ENCODE results near the gene RIPPLY3.
A peak's percentile ranks its signal among the peaks of the same experiment; 100 is the strongest.
"Not testable (repeated sequence)": the region's sequence is repeated elsewhere in the genome, so short reads cannot be mapped to it uniquely, and the experiment has no call there.

RIPPLY3 gene

DNA sequence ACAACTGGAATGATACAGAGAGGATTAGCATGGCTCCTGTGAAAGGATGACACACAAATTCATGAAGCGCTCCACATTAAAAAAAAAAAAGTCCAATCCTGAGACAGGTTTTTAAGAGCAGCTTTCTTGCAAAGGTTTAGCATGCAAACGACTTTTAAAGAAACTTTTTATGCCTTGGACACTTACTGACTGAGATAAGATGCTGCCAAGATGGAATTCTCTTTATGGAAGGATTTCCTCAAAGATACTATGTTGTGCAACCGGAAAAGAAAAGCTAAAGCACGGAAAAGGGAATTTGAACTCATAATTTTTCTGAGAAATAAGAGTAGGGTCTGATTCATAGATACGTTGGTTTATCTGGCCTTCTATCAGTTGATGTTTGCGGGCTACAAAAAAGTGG lies 39.1 kb downstream of the RIPPLY3 start:
- Histone ChIP-seq H3K27ac (replicated peaks; ENCODE audit: low read length) (no peak overlapping the region), H3K9me3 (replicated peaks in 1 of 2; ENCODE audit: control insufficient read depth in 2 of 2, insufficient read depth in 1 of 2, low read depth in 1 of 2, low read length in 2 of 2) (no peaks in the 10 kb centered on the region), H2AK5ac (ENCODE audit: low read depth, low read length) (no peak overlapping the region), H3K4me1 (ENCODE audit: control insufficient read depth in 2 of 2, insufficient read depth in 1 of 2, low read depth in 1 of 2, low read length in 2 of 2) (peaks cover 0 to 8% of the 10 kb centered on the region in 2 donors), H3K18ac (ENCODE audit: low read length) (no peak overlapping the region), H3K79me1 (ENCODE audit: low read depth, low read length) (peaks cover 2% of the 10 kb centered on the region), H3K9ac (ENCODE audit: low read depth, low read length, poor library complexity) (no peak overlapping the region), H3K27me3 (ENCODE audit: control insufficient read depth in 3 of 3, insufficient read depth in 3 of 3, low read depth in 1 of 3, low read length in 3 of 3) (no peaks in the 10 kb centered on the region), H4K8ac (ENCODE audit: low read depth, low read length) (no peak overlapping the region), H3K36me3 (replicated peaks in 1 of 2; ENCODE audit: control insufficient read depth in 2 of 2, insufficient read depth in 2 of 2, low read length in 2 of 2) (no peaks in the 10 kb centered on the region), H2AFZ (ENCODE audit: low read length) (peak overlapping the region; percentile 21), H3K4ac (ENCODE audit: low read length) (no peak overlapping the region), H2BK12ac (ENCODE audit: low read length) (no peak overlapping the region), H3K23ac (ENCODE audit: low read depth, low read length, poor library complexity) (no peak overlapping the region), H4K91ac (ENCODE audit: low read depth, low read length, poor library complexity) (no peak overlapping the region), H2BK15ac (ENCODE audit: low read length) (no peak overlapping the region), H3K14ac (ENCODE audit: low read length) (no peak overlapping the region), H3K4me3 (ENCODE audit: low read length in 2 of 2) (no peak overlapping the region), H2BK5ac (ENCODE audit: low read length) (no peak overlapping the region), H3K4me2 (ENCODE audit: insufficient read depth, low read length, poor library complexity, severe bottlenecking) (no peak overlapping the region), H2BK120ac (ENCODE audit: low read depth, low read length) (no peak overlapping the region)
- WGBS, 2 donors (ENCODE audit: extremely low coverage in 2 of 2, insufficient read length in 2 of 2, insufficient replicate concordance in 1 of 2) = no CpG with 5 or more reads among the region's 6 CpGs
- no peak for DNase-seq (ENCODE audit: low spot score)

DNA sequence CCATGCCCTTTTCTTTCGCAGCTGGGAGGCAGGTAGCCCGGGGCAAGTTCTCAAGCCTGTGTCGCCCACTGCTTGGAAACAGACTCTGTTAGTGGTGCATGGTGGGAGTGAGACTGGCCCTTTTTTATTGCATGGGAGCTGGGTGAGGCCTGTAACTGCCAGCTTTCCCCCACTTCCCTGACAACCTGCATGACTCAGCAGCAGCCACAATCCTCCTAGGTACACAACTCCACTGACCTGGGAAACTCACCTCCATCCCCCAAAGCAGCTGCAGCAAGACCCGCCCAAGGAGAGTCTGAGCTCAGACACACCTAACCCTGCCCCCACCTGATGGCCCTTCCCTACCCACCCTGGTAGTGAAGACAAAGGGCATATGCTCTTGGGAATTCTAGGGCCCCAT lies 40.6 kb downstream of the RIPPLY3 start:
- H2BK5ac ChIP-seq (ENCODE audit: low read length) = no peak overlapping the region
- peaks cover 0 to 8% of the 10 kb centered on the region in 2 donors for H3K4me1 ChIP-seq (ENCODE audit: control insufficient read depth in 2 of 2, insufficient read depth in 1 of 2, low read depth in 1 of 2, low read length in 2 of 2)
- H2AK5ac ChIP-seq (ENCODE audit: low read depth, low read length) = no peak overlapping the region
- no peak overlapping the region for H3K27ac ChIP-seq (replicated peaks; ENCODE audit: low read length)
- H3K9ac ChIP-seq (ENCODE audit: low read depth, low read length, poor library complexity) = no peak overlapping the region
- no peak overlapping the region for H3K4me3 ChIP-seq (ENCODE audit: low read length in 2 of 2)
- H3K23ac ChIP-seq (ENCODE audit: low read depth, low read length, poor library complexity) = no peak overlapping the region
- H3K79me1 ChIP-seq (ENCODE audit: low read depth, low read length) = peaks cover 2% of the 10 kb centered on the region
- H3K4me2 ChIP-seq (ENCODE audit: insufficient read depth, low read length, poor library complexity, severe bottlenecking) = no peak overlapping the region
- no peaks in the 10 kb centered on the region for H3K36me3 ChIP-seq (replicated peaks in 1 of 2; ENCODE audit: control insufficient read depth in 2 of 2, insufficient read depth in 2 of 2, low read length in 2 of 2)
- DNase-seq (ENCODE audit: low spot score) = no peak
- H2BK15ac ChIP-seq (ENCODE audit: low read length) = peak overlapping the region; percentile 58
- H2AFZ ChIP-seq (ENCODE audit: low read length) = peak overlapping the region; percentile 19
- no peak overlapping the region for H4K91ac ChIP-seq (ENCODE audit: low read depth, low read length, poor library complexity)
- no peak overlapping the region for H4K8ac ChIP-seq (ENCODE audit: low read depth, low read length)
- H2BK12ac ChIP-seq (ENCODE audit: low read length) = no peak overlapping the region
- peak overlapping the region; percentile 59 for H3K18ac ChIP-seq (ENCODE audit: low read length)
- no peak overlapping the region for H3K4ac ChIP-seq (ENCODE audit: low read length)
- H2BK120ac ChIP-seq (ENCODE audit: low read depth, low read length) = no peak overlapping the region
- no CpG with 5 or more reads among the region's 4 CpGs for WGBS, 2 donors (ENCODE audit: extremely low coverage in 2 of 2, insufficient read length in 2 of 2, insufficient replicate concordance in 1 of 2)
- no peaks in the 10 kb centered on the region for H3K27me3 ChIP-seq (ENCODE audit: control insufficient read depth in 3 of 3, insufficient read depth in 3 of 3, low read depth in 1 of 3, low read length in 3 of 3)
- H3K9me3 ChIP-seq (replicated peaks in 1 of 2; ENCODE audit: control insufficient read depth in 2 of 2, insufficient read depth in 1 of 2, low read depth in 1 of 2, low read length in 2 of 2) = no peaks in the 10 kb centered on the region
- peak overlapping the region; percentile 47 for H3K14ac ChIP-seq (ENCODE audit: low read length)

DNA sequence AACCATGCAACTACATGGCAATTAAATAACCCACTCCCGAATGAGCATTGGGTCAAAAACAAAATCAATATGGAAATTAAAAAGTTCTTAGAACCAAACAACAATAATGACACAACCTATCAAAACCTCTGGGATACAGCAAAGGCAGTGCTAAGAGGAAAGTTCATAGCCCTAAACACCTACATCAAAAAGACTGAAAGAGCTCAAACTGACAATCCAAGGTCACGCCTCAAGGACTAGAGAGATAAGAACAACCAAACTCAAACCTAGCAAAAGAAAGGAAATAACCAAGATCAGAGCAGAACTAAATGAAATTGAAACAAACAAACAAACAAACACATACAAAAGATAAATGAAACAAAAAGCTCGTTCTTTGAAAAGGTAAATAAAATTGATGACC lies 43.2 kb downstream of the RIPPLY3 start:
- H3K79me1 ChIP-seq (ENCODE audit: low read depth, low read length); DNase-seq (ENCODE audit: low spot score): not testable (repeated sequence)

GRCh38 chr21:37055271-37055855 lies 48.9 kb downstream of the RIPPLY3 start:
- Histone ChIP-seq H3K9me3 (replicated peaks in 1 of 2; ENCODE audit: control insufficient read depth in 2 of 2, insufficient read depth in 1 of 2, low read depth in 1 of 2, low read length in 2 of 2) (peaks cover 7 to 12% of the 10 kb centered on the region in 2 donors), H3K79me1 (ENCODE audit: low read depth, low read length) (no peaks in the 10 kb centered on the region), H4K8ac (ENCODE audit: low read depth, low read length) (no peak overlapping the region), H3K4me1 (ENCODE audit: control insufficient read depth in 2 of 2, insufficient read depth in 1 of 2, low read depth in 1 of 2, low read length in 2 of 2) (peaks cover 15% of the 10 kb centered on the region in 2 donors), H2AK5ac (ENCODE audit: low read depth, low read length) (no peak overlapping the region), H2BK15ac (ENCODE audit: low read length) (no peak overlapping the region), H3K23ac (ENCODE audit: low read depth, low read length, poor library complexity) (no peak overlapping the region), H3K14ac (ENCODE audit: low read length) (no peak overlapping the region), H3K27me3 (ENCODE audit: control insufficient read depth in 3 of 3, insufficient read depth in 3 of 3, low read depth in 1 of 3, low read length in 3 of 3) (no peaks in the 10 kb centered on the region), H4K91ac (ENCODE audit: low read depth, low read length, poor library complexity) (no peak overlapping the region), H3K27ac (replicated peaks; ENCODE audit: low read length) (no peak overlapping the region), H3K18ac (ENCODE audit: low read length) (no peak overlapping the region), H2AFZ (ENCODE audit: low read length) (no peak overlapping the region), H3K4me2 (ENCODE audit: insufficient read depth, low read length, poor library complexity, severe bottlenecking) (no peak overlapping the region), H2BK5ac (ENCODE audit: low read length) (no peak overlapping the region), H2BK12ac (ENCODE audit: low read length) (no peak overlapping the region), H3K4ac (ENCODE audit: low read length) (no peak overlapping the region), H3K9ac (ENCODE audit: low read depth, low read length, poor library complexity) (no peak overlapping the region), H3K36me3 (replicated peaks in 1 of 2; ENCODE audit: control insufficient read depth in 2 of 2, insufficient read depth in 2 of 2, low read length in 2 of 2) (no peaks in the 10 kb centered on the region), H3K4me3 (ENCODE audit: low read length in 2 of 2) (no peak overlapping the region), H2BK120ac (ENCODE audit: low read depth, low read length) (no peak overlapping the region)
- no peak for DNase-seq (ENCODE audit: low spot score)
- no CpG with 5 or more reads among the region's 2 CpGs for WGBS, 2 donors (ENCODE audit: extremely low coverage in 2 of 2, insufficient read length in 2 of 2, insufficient replicate concordance in 1 of 2)

More for the DNA sequence above, 43.2 kb downstream of the RIPPLY3 start:
- not testable (repeated sequence) for H4K91ac ChIP-seq (ENCODE audit: low read depth, low read length, poor library complexity); H3K36me3 ChIP-seq (replicated peaks in 1 of 2; ENCODE audit: control insufficient read depth in 2 of 2, insufficient read depth in 2 of 2, low read length in 2 of 2); H3K9ac ChIP-seq (ENCODE audit: low read depth, low read length, poor library complexity); H3K9me3 ChIP-seq (replicated peaks in 1 of 2; ENCODE audit: control insufficient read depth in 2 of 2, insufficient read depth in 1 of 2, low read depth in 1 of 2, low read length in 2 of 2); H2BK12ac ChIP-seq (ENCODE audit: low read length); H2BK15ac ChIP-seq (ENCODE audit: low read length); H3K18ac ChIP-seq (ENCODE audit: low read length); H3K27ac ChIP-seq (replicated peaks; ENCODE audit: low read length); H2BK5ac ChIP-seq (ENCODE audit: low read length); H3K4me2 ChIP-seq (ENCODE audit: insufficient read depth, low read length, poor library complexity, severe bottlenecking); H3K14ac ChIP-seq (ENCODE audit: low read length); H3K4me3 ChIP-seq (ENCODE audit: low read length in 2 of 2); H3K23ac ChIP-seq (ENCODE audit: low read depth, low read length, poor library complexity); H3K4ac ChIP-seq (ENCODE audit: low read length); H2BK120ac ChIP-seq (ENCODE audit: low read depth, low read length); H3K27me3 ChIP-seq (ENCODE audit: control insufficient read depth in 3 of 3, insufficient read depth in 3 of 3, low read depth in 1 of 3, low read length in 3 of 3); H4K8ac ChIP-seq (ENCODE audit: low read depth, low read length); H2AFZ ChIP-seq (ENCODE audit: low read length); H2AK5ac ChIP-seq (ENCODE audit: low read depth, low read length); H3K4me1 ChIP-seq (ENCODE audit: control insufficient read depth in 2 of 2, insufficient read depth in 1 of 2, low read depth in 1 of 2, low read length in 2 of 2)
- no CpG with 5 or more reads among the region's 3 CpGs for WGBS, 2 donors (ENCODE audit: extremely low coverage in 2 of 2, insufficient read length in 2 of 2, insufficient replicate concordance in 1 of 2)
